CD1c-positive myeloid dendritic cell (primary cell): ENCODE measurements around the gene SPCS3.
A peak's percentile ranks its signal among the peaks of the same experiment; 100 is the strongest.
"Not testable (repeated sequence)": the region's sequence is repeated elsewhere in the genome, so short reads cannot be mapped to it uniquely, and the experiment has no call there.

Experiments
- DNase-seq: peaks from one replicate; pipeline ENCODE4 v3.0.0-alpha.2; 2016; ENCODE audit errors: extremely low spot score

SPCS3 gene

GRCh38 chr4:176346836-176347235 is 27.1 kb downstream of the SPCS3 start:
- DNase-seq = not testable (repeated sequence)

GRCh38 chr4:176350671-176351070 is 30.9 kb downstream of the SPCS3 start:
- DNase-seq = no peak

GRCh38 chr4:176354884-176355283 is 35.1 kb downstream of the SPCS3 start:
- DNase-seq = no peak

GRCh38 chr4:176357359-176358082 is 37.8 kb downstream of the SPCS3 start:
- DNase-seq = no peak

- DNase-seq = no peak
Measured at GRCh38 chr4:176358083-176358469, 38.3 kb downstream of the SPCS3 start.

DNA sequence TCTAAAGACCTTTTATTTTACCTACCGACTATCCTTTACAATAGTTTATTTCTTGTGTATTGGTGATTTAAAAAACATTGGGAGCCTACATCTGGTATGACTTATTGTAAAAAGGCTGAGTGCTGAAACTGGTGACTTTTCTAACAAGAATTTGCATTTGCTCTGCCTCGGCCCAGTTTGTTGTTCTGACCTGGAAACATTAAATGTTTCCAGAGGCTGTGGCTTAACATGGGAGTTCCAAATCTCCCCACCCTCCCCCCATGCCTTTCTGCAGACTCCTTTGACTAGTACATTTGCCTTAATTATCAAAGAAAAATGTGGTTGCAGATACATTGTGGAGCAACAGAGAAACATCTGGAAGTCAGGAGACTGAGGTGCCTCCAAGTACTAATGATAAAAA is 39.8 kb downstream of the SPCS3 start:
- no peak for DNase-seq

DNA sequence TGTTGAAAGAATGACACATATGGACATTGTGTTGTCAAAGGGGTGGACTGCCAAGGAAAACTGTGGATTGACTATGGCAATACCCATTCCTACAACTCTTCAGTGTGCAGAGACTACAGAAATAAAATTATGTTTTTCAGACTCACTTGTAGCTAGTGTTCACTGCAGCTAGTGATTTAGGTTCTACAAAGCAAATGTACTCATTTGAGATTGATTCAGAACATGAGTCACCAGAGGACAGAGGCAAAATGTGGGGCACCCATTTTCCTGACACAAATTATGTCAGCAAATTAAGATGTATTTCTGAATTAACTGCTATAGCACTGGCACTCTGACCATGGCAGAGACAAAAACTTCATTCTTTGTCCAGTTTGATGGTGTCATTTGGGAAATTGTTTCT is 40.7 kb downstream of the SPCS3 start:
- no peak for DNase-seq

DNA sequence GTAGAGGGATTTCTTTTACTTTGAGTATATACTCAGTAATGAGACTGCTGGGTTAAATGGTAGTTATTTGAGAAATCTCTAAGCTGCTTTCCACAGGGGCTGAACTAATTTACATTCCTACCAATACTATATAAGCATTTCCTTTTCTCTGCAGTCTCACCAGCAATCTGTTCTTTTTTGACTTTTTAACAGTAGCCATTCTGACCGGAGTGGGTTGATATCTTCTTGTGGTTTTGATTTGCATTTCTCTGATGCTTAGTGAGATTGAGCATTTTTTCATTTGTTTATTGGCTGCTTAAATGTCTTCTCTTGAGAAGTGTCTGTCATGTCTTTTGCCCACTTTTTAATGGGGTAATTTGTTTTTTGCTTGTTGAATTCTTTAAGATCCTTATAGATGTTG is 43.3 kb downstream of the SPCS3 start:
- DNase-seq = no peak

DNA sequence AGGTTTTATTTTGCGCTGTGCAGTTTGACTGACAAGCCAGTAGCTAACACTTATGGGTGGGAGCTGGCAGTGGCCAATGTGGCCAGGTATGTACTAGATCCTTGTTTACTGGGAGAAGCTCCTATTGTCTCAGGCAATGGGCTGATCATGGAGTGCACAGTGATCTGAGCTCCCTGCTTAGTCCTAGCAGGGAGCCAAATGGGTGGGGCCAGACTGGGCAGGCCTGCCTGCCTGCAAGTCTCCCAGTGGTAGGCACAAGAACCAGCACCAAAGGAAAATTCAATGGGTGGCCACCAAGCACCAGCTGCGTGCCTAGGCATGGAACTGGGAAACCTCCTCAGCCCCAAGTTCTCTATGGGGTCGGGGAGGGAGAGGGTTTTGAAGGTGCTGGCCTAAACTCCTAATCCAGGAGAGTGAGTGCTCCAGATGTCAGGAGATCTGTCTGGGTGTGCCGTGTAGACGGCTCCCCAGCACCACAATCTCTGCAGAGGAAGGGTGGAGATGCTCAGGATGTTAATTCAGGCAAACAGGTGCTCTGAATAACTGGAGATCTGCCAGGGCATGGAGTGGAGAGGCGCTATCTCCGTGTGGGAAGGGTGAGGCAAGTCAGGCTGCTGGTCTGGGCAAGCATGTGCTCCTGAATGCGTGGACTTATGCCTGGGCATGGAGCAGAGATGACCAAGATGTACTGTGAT is 48.2 kb downstream of the SPCS3 start:
- no peak for DNase-seq

DNA sequence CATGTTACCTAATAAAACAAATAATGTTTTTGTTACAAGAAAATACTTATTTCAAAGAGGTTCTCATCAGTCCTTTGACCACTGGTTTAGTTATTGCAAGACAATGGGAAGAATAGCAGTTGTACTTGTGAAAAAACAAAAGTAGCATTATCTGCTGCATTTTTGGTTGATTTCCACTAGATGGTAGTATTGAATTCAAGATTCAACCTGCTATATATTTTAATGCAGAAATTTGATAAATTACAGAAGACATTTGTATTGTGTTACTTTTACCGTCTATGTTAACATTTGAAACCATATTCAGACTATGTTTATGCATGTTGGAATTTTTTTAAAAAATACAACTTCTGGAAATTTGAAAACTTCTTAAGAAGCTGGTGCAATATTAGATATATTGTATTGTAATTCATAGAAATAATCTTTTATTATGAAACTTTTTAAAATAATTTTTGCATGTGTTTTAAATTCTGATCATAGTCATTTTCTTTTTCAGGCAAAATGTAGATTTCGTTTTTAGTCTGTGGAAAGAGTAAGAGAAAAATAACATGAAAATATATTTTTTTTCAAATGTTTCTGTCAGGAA is 56.4 kb downstream of the SPCS3 start:
- DNase-seq = peak; percentile 6

- DNase-seq = no peak
Measured at GRCh38 chr4:176377780-176378179, 58.0 kb downstream of the SPCS3 start.

- DNase-seq = no peak
Measured at GRCh38 chr4:176380352-176381157, 60.8 kb downstream of the SPCS3 start.
